SKM-1 treated with dmso at 0.1 percent for 144 hours (cell line): ENCODE data around the gene CARHSP1.
"Not testable (repeated sequence)": the region's sequence is repeated elsewhere in the genome, so short reads cannot be mapped to it uniquely, and the experiment has no call there.

Source experiments
- DNase-seq: peaks from one replicate; lab custom pipeline; 2025; ENCODE audit not compliant: unreplicated experiment; lab: John Stamatoyannopoulos, UW

CARHSP1 gene

GRCh38 chr16:8893976-8894690 is 25.3 kb upstream of the CARHSP1 start:
- DNase-seq, result no peak

- DNase-seq, result no peak
Measured at GRCh38 chr16:8893426-8893825, 24.6 kb upstream of the CARHSP1 start.

DNA sequence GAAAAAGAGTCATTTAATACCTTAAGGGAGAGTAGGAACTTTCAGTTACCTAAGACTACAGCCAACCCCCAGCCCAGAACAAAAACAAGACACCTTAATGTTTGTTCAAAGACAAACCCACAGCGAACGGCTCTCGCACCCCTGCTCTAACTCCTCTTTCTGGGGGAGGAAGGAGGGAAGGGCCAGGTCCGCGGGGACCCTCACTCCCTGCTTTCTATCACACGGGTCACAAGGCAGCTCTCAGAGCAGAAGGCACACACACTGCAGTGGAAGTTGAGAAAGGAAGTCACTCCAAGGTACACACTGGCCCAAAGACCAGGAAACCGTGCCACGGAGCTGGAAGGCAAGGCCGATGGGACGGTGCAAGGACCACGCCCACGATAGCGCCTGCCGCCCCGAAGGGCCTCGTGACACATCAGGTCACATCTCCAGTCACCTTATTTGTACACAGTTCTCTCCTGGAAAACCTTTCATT is 23.3 kb upstream of the CARHSP1 start:
- DNase-seq, result no peak

DNA sequence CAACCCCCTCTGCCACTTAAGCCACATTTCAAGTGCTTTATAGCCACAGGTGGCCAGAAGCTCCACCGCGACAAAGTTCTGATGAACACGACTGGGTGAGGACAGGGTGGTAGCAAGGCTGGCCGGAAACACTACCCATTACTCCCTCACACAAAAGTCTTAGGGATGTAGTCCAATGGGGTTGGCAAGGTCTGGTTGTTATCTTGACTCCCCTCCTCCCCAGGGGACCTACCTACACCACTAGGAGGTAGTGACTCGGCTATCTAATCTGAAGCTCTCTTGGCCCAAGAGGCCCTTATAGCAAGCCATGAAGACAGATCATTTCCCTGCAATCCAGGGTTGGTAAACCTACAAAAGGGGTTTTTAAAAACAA is 21.7 kb upstream of the CARHSP1 start:
- DNase-seq, result no peak

GRCh38 chr16:8889893-8890548 is 21.2 kb upstream of the CARHSP1 start:
- DNase-seq, result no peak

- DNase-seq, result no peak
Measured at GRCh38 chr16:8888951-8889892, 20.4 kb upstream of the CARHSP1 start.

DNA sequence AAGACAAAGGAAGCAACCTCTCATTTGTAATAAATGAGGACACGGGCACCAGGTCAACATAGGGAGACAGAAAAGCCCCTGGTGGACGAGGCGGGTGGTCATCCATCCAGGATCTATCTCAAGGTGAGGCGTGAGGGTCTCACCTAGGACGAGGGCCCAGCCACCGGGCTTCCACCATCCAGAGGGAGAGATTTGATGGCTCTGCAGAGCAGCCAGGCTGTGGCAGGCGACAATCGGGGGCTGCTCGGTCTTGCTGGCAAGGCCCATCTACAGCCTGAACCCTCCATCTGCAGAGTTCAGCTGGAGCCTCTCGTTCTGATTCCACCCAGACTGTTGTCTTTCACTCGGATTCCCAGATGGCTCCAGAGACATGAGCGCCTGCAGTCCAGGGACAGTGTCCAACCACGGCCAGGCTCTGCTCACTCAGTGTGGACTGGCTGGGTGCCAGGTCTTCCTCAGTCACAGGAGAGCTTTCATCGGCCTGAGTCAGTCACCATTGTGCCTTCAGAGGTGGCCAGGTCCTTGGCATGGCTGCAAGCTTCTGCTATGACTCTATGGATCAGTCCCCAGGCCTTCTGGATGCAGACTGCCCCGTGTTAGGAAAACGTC is 19.2 kb upstream of the CARHSP1 start:
- DNase-seq, result no peak

DNA sequence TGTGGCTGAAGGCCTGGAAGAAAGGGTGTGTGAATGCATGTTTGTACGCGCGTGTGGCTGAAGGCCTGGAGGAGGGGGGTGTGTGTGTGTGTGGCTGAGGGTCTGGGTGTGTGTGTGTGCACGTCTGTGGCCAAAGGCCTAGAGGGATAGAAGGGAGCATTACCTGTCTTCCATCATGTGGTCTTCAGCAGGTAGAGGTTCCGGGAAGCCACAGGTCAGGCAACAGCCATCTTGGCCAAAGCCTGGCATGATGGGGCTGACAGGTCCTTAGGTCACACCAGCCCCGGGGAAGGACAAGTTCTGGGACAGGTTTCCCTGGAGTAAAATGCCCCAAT is 18.6 kb upstream of the CARHSP1 start:
- DNase-seq, result no peak

DNA sequence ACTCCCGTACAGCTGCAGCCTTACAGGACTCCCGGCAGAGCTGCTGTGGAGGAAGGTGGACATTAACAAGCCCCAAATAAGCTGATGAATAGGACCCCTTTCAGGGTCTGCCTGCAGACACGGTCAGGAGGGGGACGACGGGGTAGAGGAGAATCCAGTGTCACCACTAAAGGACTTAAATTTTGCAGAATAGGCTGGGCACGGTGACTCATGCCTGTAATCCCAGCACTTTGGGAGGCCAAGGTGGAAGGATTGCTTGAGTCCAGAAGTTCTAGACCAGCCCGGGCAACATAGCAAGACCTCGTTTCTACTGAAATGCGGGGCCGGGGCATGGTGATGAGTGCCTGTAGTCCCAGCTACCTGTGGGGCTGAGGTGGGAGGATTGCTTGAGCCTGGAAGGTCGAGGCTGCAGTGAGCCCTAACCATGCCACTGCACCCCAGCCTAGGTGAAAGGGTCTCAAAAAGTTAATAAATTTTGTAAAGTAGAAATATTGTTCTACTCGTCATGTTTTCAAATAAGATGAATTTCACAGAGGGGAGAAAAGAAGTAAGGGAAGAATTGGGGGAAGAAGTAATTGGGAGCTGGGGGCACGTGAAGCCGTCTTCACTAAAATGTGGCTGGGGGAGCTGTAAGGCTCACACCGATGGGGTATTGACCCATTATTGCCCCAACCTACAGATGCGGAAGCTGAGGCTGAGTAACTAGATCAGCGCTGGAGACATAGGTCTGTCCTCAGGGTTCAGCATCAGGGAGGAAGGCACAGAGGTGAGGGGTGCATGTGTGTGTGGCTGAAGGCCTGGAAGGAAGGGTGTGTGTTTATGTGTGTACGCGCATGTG is 18.0 kb upstream of the CARHSP1 start:
- DNase-seq, result no peak

DNA sequence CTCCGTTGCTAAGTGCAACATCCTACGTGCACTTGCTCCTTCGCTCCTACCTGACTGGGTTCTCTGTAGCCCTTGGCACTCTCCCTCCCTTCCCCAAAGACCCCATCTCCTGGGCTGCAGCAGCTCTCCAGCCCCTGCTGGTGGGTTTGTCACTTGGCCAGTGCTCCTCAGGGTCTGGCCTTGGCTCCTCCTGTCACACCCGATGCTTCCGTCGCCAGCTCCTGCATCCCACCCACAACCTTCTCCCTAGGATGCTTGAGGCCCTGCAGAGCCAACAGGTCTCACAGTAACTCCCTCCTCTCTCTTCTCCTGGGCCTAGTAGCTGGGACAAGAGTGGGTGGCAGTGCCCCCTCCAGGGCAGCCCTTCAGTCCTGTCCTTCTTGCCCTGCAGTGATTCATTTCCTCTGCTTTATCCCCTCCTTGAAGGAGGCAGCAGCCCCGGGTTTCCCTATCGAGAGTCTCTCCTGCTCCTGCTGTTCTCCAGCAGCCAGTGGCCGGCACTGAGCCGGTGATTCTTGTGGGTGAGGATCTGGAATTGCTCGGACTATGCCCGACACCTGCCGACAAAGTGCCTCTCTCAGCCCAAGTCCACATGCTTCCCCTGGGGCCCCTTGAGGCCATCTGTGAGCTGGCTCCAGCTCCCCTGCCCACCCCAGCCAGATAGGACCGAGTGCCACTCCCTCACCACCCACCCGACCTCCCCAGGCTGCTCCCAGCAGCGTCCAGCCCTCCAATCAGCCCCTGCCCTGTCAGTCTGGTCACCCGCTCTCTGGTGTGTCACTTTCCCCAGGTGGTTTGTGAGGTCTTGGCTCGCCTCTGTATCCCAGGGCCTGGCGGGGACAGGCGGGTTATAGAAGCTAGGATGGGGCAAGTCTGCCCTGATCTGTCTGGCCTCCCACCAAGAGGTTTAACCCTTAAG is 17.1 kb upstream of the CARHSP1 start:
- no peak for DNase-seq

GRCh38 chr16:8882725-8883377 is 14.0 kb upstream of the CARHSP1 start:
- no peak for DNase-seq

DNA sequence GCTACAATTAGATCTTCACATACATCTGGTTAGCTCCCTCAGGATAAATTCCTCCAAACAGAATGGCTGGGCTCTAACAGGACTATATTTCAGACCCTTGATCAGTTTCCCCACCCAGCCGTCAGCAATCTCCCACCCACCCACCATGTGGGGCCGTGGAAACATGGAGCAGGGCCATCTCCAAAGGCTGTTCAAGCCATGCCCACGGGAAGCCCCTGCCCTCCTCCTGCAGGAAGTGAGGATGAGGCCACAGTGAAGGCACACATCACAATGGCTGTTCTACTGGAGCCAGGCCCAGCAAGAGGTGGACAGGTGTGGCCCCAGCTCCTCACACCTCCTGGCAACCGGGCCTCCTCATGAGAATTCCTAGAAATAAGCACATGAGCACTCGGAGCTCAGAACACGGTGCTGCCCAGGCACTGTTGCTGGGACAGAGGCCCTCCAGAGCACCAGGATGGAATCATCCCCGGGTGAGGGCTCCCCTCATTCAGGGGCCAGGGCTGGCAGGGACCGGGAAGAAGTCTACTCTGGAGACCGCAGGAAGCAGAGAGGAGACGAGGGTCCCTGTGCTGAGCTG is 13.3 kb upstream of the CARHSP1 start, which contains the start of gene LITAFD:
LITAFD (plus strand) TSS at position 311 of the 577 bp plus-strand sequence. CDS start 2,005 bp downstream, outside the sequence.
- DNase-seq, result no peak

GRCh38 chr16:8880839-8881510 is 12.2 kb upstream of the CARHSP1 start:
- DNase-seq, result no peak

DNA sequence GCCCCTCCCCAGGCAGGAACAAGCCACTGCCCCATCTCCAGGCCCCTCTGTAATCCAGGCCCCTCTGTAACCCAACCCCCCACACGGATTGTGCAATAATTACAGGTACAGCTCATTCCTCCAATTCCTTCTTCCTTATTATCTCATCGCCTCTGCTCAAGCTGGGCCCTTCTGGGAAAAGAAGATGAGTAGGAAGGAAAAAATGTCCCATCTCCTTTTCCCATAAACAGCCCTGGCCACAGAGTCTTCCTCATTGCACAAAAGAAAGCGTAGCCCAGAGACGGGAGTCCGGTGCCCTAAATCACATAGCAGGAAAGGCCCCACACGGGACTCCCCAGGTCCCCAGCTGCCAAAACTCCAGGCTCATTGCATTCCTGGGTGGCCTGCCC is 9.7 kb upstream of the CARHSP1 start:
- DNase-seq, result no peak

- no peak for DNase-seq
Measured at GRCh38 chr16:8877894-8878522, 9.2 kb upstream of the CARHSP1 start.

- DNase-seq, result not testable (repeated sequence)
Measured at GRCh38 chr16:8875317-8875716, 6.5 kb upstream of the CARHSP1 start.

DNA sequence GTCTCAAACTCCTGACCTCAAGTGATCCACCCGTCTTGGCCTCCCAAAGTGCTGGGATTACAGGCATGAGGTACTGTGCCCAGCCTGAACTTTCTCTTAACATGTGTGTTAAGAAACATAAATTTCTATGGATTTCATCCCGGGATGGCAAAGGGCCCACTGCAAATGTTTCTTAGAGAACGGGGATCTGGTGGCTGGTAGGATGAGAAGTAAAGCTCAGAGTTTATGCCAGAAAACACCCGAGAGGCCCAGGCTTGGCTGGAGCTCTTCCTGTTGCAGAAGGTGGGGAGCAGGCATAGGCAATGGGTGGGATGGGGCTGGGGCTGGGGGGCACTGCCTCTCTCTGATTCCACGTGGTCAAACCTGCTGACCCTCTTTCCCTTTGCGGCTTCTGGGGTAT is 5.6 kb upstream of the CARHSP1 start:
- no peak for DNase-seq

DNA sequence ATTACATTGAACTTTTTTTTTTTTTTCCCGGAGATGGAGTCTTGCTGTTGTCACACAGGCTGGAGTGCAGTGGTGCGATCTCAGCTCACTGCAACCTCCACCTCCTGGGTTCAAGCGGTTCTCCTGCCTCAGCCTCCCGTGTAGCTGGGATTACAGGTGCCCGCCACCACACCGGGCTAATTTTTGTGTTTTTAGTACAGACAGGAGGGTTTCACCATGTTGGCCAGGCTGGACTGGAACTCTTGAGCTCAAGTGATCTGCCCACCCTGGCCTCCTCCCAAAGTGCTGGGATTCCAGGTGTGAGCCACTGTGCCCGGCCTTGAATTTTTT is 5.0 kb upstream of the CARHSP1 start:
- DNase-seq, result not testable (repeated sequence)
